ENCODE measurements around the gene TBC1D5.

TBC1D5 gene

DNA sequence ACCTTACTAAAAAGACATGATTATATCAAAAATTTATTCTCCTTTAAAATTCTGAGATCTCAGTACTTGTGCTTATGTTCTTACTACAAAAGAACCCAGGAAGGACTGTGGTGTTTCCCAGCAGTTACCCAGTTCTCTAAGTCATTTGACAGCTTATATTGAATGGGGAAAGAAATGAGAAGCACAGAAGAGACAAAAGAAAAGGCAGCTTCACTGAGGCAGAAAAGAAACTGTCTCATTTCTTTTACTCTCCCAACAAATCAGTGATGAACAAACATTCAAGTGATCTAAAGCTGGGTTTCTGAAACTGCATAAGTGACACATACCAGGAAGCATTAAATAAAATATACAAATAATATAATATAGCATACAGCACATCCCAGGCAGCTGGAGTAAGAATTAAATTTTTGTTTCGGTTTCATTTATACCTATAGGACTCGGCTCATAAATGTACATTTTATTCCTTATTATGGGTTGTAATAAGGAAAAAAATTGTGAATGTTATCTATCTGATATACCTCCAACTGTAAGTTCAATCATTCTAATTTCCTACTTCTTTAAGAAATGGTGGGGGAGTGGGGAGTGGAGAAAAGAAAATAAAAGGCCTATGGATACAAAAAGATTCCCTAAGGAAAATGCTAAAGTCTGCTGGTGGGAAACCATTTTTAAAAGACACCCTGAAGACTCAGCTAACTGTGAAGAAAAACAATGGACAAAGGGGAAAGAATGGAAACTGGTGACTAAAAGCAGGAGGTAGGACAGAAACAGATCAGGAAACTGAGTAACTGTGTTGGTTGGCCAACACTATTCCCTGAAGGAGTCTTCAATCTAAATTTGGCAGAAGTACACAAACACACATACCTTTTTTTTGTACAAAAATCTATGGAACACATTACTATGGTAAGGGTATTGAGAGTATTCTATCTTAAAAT lies 156.8 kb downstream of the TBC1D5 start:
- DNase-seq (ENCODE audit: low spot score) = no peak

GRCh38 chr3:17584066-17584465 lies 158.4 kb downstream of the TBC1D5 start:
- no peak for DNase-seq (ENCODE audit: low spot score)

DNA sequence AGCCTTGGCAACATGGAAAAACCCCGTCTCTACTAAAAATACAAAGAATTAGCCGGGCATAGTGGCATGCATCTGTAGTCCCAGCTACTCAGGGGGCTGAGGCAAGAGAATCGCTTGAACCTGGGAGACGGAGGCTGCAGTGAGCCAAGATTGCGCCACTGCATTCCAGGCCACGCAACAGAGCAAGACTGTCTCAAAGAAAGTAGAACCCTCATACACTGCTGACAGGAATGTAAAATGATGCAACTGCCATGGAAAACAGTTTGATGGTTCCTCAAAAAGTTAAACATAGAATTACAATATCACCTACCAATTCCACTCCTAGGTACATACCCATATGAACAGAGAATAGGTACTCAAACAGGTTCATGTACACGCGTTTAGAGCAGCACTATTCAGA lies 158.9 kb downstream of the TBC1D5 start:
- DNase-seq (ENCODE audit: low spot score) = no peak

GRCh38 chr3:17581421-17582080 lies 160.9 kb downstream of the TBC1D5 start:
- no peak for DNase-seq (ENCODE audit: low spot score)

- no peak for DNase-seq (ENCODE audit: low spot score)
Observed at GRCh38 chr3:17580901-17581300, 161.5 kb downstream of the TBC1D5 start.

DNA sequence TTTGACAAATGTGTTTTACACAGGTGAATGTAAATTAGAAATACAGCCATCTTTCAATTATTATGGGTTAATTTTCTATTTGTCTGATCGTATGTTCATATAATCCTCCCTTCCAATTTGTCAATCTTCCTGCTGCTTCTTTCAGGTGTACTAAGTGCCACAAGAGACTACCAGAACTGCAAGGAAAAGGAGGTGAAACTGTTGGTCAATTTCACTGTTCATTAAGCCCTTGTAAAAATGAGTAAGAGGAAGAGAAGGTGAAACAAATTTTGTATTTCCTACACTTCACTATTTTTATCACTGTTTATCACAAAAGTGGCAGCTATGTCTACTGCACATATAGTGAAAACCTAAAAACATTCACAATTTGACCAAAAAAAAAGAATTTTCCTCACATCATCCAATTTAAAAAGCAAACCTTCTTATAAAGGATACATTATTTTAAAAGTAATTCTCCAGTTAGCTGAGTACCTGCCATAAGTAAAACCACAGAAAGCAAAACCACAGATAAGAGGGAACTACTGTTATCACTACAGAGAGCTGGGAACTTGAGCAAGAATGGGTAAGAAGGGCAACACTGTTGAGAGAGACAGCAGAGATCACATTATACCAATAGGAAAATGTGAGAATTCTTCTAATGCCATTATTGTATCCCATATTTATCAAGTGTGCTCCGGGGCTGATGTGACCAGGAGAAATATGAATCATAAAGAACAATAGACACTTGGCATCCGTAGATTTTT lies 163.0 kb downstream of the TBC1D5 start:
- DNase-seq (ENCODE audit: low spot score) = peak; percentile 1

GRCh38 chr3:17577796-17578520 lies 164.5 kb downstream of the TBC1D5 start:
- no peak for DNase-seq (ENCODE audit: low spot score)

GRCh38 chr3:17573396-17573795 lies 169.0 kb downstream of the TBC1D5 start:
- no peak for DNase-seq (ENCODE audit: low spot score)

- no peak for DNase-seq (ENCODE audit: low spot score)
Observed at GRCh38 chr3:17571686-17572085, 170.7 kb downstream of the TBC1D5 start.

- no peak for DNase-seq (ENCODE audit: low spot score)
Observed at GRCh38 chr3:17562845-17563244, 179.6 kb downstream of the TBC1D5 start.

- DNase-seq (ENCODE audit: low spot score) = no peak
Observed at GRCh38 chr3:17558565-17558964, 183.9 kb downstream of the TBC1D5 start.

GRCh38 chr3:17557749-17558463 lies 184.5 kb downstream of the TBC1D5 start:
- no peak for DNase-seq (ENCODE audit: low spot score)

DNA sequence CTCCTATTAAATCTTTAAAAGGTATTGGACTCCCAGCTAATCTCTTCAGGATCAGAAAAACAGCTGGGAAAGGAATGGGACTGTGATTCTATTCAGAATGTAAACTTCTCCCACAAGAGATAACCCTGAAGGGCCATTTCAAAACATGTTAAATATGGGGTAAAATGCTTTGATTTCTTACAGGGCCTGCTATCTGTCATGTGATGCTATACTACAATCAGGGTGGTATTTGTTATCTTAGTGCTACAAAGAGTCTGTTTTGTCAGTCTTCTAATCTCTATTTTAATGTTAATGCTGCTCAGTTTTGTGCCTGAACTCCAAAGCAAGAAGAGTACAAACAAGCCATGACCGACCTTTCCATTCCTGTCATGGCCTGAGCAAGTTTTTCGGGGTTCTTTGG lies 186.9 kb downstream of the TBC1D5 start:
- DNase-seq (ENCODE audit: low spot score) = no peak

DNA sequence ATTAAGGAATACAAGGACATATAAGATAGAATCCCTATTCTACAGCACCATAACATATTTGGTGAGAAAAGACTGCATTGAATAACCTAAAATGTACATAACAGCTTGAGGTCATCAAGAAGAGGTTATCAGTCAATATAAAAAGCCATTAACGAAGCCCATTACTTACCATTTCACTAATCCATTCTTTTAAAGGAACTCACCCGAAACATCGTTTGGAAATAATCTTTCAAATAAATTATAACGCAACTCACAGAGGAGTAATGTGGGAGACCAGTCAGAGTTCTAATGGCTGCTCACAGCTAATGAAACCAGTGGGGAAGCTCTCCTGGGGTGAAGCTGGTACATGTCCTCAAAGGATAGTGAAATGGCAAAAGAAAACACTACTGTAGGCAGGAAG lies 188.4 kb downstream of the TBC1D5 start:
- DNase-seq (ENCODE audit: low spot score) = no peak

- no peak for DNase-seq (ENCODE audit: low spot score)
Observed at GRCh38 chr3:17553080-17553479, 189.4 kb downstream of the TBC1D5 start.

- DNase-seq (ENCODE audit: low spot score) = no peak
Observed at GRCh38 chr3:17552351-17552750, 190.1 kb downstream of the TBC1D5 start.

GRCh38 chr3:17551895-17552294 lies 190.5 kb downstream of the TBC1D5 start:
- no peak for DNase-seq (ENCODE audit: low spot score)

DNA sequence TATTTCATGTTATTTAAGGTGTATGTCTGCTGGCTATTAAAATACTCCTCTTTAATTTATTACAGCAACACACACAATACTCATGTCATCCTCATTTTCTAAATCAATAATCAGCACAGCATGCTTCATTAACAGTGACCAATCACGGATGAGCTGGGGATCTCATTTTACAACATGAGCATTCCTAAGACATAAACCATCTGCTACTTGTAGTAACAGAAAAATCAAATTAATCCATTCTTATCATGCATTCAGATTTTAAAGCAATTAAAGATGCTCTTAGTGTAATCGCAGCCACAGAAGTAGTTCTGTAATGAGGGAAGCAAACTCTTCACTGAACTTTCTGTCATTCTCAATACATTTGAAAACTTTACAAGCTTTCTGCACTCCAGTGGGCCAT lies 191.1 kb downstream of the TBC1D5 start:
- DNase-seq (ENCODE audit: low spot score) = no peak

GRCh38 chr3:17550624-17551023 lies 191.8 kb downstream of the TBC1D5 start:
- DNase-seq (ENCODE audit: low spot score) = no peak

DNA sequence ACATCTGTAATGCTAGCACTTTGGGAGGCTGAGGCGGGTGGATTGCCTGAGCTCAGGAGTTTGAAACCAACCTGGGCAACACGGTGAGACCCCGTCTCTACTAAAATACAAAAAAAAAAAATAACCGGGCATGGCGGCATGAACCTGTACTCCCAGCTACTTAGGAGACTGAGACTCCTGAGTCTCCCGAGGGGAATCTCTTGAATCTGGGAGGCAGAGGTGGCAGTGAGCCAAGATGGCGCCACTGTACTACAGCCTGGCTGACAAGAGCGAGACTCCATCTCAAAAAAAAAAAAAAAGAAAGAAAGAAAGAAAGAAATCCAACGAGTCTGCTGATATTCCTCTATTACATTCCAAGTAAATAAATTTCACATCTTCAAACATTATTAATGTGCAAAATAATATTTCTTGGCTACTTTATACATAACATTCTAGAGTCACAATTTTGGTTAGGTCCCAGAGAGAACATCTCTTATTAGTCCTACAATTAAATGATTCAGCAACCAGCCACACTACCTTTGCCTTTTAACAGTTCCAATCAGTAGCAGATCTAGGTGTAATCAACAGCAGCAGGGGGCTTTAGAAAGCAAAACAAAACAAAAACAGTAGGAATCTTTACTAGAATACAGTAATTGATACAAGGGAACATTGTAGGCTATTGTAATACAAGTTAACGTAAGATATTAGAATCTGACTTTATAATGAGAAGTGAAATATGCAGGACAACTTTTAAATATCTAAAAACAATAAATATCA lies 195.8 kb downstream of the TBC1D5 start:
- no peak for DNase-seq (ENCODE audit: low spot score)

DNA sequence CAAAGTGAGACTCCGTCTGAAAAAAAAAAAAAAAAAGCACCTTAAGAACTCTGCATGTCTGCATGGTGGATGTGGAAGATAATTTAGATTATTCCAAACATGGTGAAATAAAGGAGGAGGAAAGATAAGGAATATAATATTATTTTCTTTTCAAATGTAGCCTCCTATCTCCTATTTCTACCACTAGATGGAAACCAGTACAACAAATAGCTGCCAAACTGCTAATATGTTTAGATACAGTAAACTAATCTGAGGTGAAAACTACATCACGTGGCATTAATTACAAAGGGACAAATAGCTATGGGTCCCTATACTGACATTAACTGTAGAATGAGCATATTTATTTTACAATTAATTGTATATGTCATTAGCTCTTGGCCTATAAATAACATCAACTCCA lies 197.8 kb downstream of the TBC1D5 start:
- DNase-seq (ENCODE audit: low spot score) = no peak
